Gastroesophageal sphincter (tissue), 3 donors: ENCODE results near the gene UAP1.

Experiments used
- CTCF ChIP-seq, 4 experiments: fragments of 200-600 bp in 2 of 4; fragments of 450-650 bp in 2 of 4; sonication (generic) in 1 of 4; IDR thresholded peaks; one replicate each; pipeline ENCODE4 v1.5.1; 2017 to 2019; ENCODE audit warnings: antibody characterized with exemption in 4 of 4, mild to moderate bottlenecking in 2 of 4, moderate library complexity in 2 of 4
- EP300 ChIP-seq: sonication (generic); formaldehyde crosslinking; IDR thresholded peaks from one replicate; pipeline ENCODE4 v1.6.1; 2017; ENCODE audit warnings: antibody characterized with exemption, mild to moderate bottlenecking
- POLR2A ChIP-seq, 2 donors: fragments of 450-650 bp; IDR thresholded peaks; one replicate each; pipeline ENCODE4 v1.6.1; 2017; ENCODE audit warnings: antibody characterized with exemption in 2 of 2, mild to moderate bottlenecking in 2 of 2, moderate library complexity in 1 of 2
- POLR2AphosphoS5 ChIP-seq: sonication (generic); formaldehyde crosslinking; IDR thresholded peaks from one replicate; pipeline ENCODE4 v1.6.1; 2017; ENCODE audit warnings: antibody characterized with exemption

GRCh38 chr1:162538815-162539431 is 22.6 kb upstream of the UAP1 start:
- no peak for TF ChIP-seq POLR2AphosphoS5
- no peak for TF ChIP-seq CTCF (IDR thresholded peaks at IDR 0.05)
- TF ChIP-seq POLR2A (IDR thresholded peaks at IDR 0.05): no peak
- TF ChIP-seq EP300: no peak
